GM06990 (cell line): ENCODE results near the gene MFSD12.
A peak's percentile ranks its signal among the peaks of the same experiment; 100 is the strongest.

Source experiments
- DNase-seq: peaks from one replicate; pipeline ENCODE4 v3.0.0-alpha.2; 2011; ENCODE audit not compliant: insufficient read length; ENCODE audit errors: extremely low read depth
- H3K27me3 ChIP-seq: replicated peaks from 2 replicates; pipeline ENCODE4 v1.6.0; 2011; ENCODE audit warnings: low read length; ENCODE audit not compliant: control insufficient read depth, insufficient read depth
- H3K36me3 ChIP-seq: 2 replicates; pipeline ENCODE4 v1.5.1; 2011; ENCODE audit warnings: low read length; ENCODE audit not compliant: control insufficient read depth, insufficient read depth
- H3K4me3 ChIP-seq: replicated peaks from 2 replicates; pipeline ENCODE4 v1.5.1; 2011; ENCODE audit warnings: low read depth, mild to moderate bottlenecking, control low read depth, low read length
- TF ChIP-seq, protein P1 (sequence below): IDR thresholded peaks from 2 replicates; pipeline ENCODE4 v1.5.1; 2011; ENCODE audit warnings: low read length, control low read depth, mild to moderate bottlenecking, inconsistent platforms; ENCODE audit not compliant: insufficient read depth, poor library complexity, severe bottlenecking

MFSD12 gene

GRCh38 chr19:3538258-3538929 is 19.0 kb downstream of the MFSD12 start:
- Histone ChIP-seq H3K36me3 (peaks cover 19% of the 10 kb centered on the region), H3K4me3 (no peak overlapping the region), H3K27me3 (no peaks in the 10 kb centered on the region)
- DNase-seq: peak; percentile 26
- TF ChIP-seq, protein P1, sequence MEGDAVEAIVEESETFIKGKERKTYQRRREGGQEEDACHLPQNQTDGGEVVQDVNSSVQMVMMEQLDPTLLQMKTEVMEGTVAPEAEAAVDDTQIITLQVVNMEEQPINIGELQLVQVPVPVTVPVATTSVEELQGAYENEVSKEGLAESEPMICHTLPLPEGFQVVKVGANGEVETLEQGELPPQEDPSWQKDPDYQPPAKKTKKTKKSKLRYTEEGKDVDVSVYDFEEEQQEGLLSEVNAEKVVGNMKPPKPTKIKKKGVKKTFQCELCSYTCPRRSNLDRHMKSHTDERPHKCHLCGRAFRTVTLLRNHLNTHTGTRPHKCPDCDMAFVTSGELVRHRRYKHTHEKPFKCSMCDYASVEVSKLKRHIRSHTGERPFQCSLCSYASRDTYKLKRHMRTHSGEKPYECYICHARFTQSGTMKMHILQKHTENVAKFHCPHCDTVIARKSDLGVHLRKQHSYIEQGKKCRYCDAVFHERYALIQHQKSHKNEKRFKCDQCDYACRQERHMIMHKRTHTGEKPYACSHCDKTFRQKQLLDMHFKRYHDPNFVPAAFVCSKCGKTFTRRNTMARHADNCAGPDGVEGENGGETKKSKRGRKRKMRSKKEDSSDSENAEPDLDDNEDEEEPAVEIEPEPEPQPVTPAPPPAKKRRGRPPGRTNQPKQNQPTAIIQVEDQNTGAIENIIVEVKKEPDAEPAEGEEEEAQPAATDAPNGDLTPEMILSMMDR: no peak

- no peaks in the 10 kb centered on the region for H3K27me3 ChIP-seq
- TF ChIP-seq, protein P1: no peak
- DNase-seq: no peak
- H3K4me3 ChIP-seq: no peak overlapping the region
- peaks cover 20% of the 10 kb centered on the region for H3K36me3 ChIP-seq
These were observed 19.7 kb downstream of the MFSD12 start for GRCh38 chr19:3537438-3538240.

- no peak for DNase-seq
- Histone ChIP-seq H3K27me3 (no peaks in the 10 kb centered on the region), H3K4me3 (no peak overlapping the region), H3K36me3 (peaks cover 26% of the 10 kb centered on the region)
- TF ChIP-seq, protein P1: no peak
These were observed 20.3 kb downstream of the MFSD12 start for GRCh38 chr19:3537101-3537437.

GRCh38 chr19:3536429-3537100 is 20.8 kb downstream of the MFSD12 start:
- H3K36me3 ChIP-seq: peaks cover 27% of the 10 kb centered on the region
- no peak overlapping the region for H3K4me3 ChIP-seq
- TF ChIP-seq, protein P1: no peak
- no peaks in the 10 kb centered on the region for H3K27me3 ChIP-seq
- no peak for DNase-seq

- peaks cover 32% of the 10 kb centered on the region for H3K36me3 ChIP-seq
- no peak for DNase-seq
These were observed 21.4 kb downstream of the MFSD12 start for GRCh38 chr19:3535981-3536380.

More at GRCh38 chr19:3535981-3536380, 21.4 kb downstream of the MFSD12 start:
- H3K27me3 ChIP-seq: no peaks in the 10 kb centered on the region
- TF ChIP-seq, protein P1: no peak
- no peak overlapping the region for H3K4me3 ChIP-seq
